KMS-11 (cell line): ENCODE measurements around the gene BCL2L1.
"Not testable (repeated sequence)": the region's sequence is repeated elsewhere in the genome, so short reads cannot be mapped to it uniquely, and the experiment has no call there.

Source experiments
- H2AFZ ChIP-seq: fragments of 200-600 bp; sonication (generic); 2 replicates; pipeline ENCODE4 v1.6.1; 2016; ENCODE audit warnings: antibody characterized with exemption, mixed run types, low read depth
- H3K27ac ChIP-seq: fragments of 200-600 bp; sonication (generic); 2 replicates; pipeline ENCODE4 v1.6.1; 2016; ENCODE audit warnings: mild to moderate bottlenecking, mixed run types
- H3K27me3 ChIP-seq: fragments of 200-600 bp; sonication (generic); 2 replicates; pipeline ENCODE4 v1.6.1; 2017; ENCODE audit warnings: mild to moderate bottlenecking, low read depth, mixed run types, moderate library complexity; ENCODE audit not compliant: insufficient read depth
- H3K36me3 ChIP-seq: fragments of 200-600 bp; sonication (generic); 2 replicates; pipeline ENCODE4 v1.6.1; 2017; ENCODE audit warnings: mild to moderate bottlenecking, mixed run types; ENCODE audit not compliant: insufficient read depth
- H3K4me1 ChIP-seq: fragments of 200-600 bp; sonication (generic); 2 replicates; pipeline ENCODE4 v1.6.1; 2016; ENCODE audit warnings: mild to moderate bottlenecking, low read depth, mixed run types; ENCODE audit not compliant: poor library complexity, severe bottlenecking
- H3K4me2 ChIP-seq: fragments of 200-600 bp; sonication (generic); 2 replicates; pipeline ENCODE4 v1.7.0; 2016; ENCODE audit warnings: mild to moderate bottlenecking, mixed run types
- H3K4me3 ChIP-seq: fragments of 200-600 bp; sonication (generic); IDR thresholded peaks from 2 replicates; pipeline ENCODE4 v1.6.1; 2017; ENCODE audit warnings: low read depth, low read length, mixed read lengths; ENCODE audit not compliant: insufficient read depth
- H3K79me2 ChIP-seq: fragments of 200-600 bp; sonication (generic); 2 replicates; pipeline ENCODE4 v1.6.1; 2016; ENCODE audit warnings: low read depth, mixed run types; ENCODE audit not compliant: insufficient read depth
- H3K9ac ChIP-seq: fragments of 200-600 bp; sonication (generic); 2 replicates; pipeline ENCODE4 v1.6.1; 2016; ENCODE audit warnings: mild to moderate bottlenecking, mixed run types
- H4K20me1 ChIP-seq: fragments of 200-600 bp; sonication (generic); 2 replicates; pipeline ENCODE4 v1.6.1; 2016; ENCODE audit warnings: mild to moderate bottlenecking, mixed run types; ENCODE audit not compliant: insufficient read depth
- CTCF ChIP-seq: fragments of 200-600 bp; sonication (generic); conservative IDR thresholded peaks from 2 replicates; pipeline ENCODE4 v1.6.1; 2017; ENCODE audit warnings: low read depth, mild to moderate bottlenecking, antibody characterized with exemption, low read length, moderate library complexity, mixed read lengths

The BCL2L1 gene

DNA sequence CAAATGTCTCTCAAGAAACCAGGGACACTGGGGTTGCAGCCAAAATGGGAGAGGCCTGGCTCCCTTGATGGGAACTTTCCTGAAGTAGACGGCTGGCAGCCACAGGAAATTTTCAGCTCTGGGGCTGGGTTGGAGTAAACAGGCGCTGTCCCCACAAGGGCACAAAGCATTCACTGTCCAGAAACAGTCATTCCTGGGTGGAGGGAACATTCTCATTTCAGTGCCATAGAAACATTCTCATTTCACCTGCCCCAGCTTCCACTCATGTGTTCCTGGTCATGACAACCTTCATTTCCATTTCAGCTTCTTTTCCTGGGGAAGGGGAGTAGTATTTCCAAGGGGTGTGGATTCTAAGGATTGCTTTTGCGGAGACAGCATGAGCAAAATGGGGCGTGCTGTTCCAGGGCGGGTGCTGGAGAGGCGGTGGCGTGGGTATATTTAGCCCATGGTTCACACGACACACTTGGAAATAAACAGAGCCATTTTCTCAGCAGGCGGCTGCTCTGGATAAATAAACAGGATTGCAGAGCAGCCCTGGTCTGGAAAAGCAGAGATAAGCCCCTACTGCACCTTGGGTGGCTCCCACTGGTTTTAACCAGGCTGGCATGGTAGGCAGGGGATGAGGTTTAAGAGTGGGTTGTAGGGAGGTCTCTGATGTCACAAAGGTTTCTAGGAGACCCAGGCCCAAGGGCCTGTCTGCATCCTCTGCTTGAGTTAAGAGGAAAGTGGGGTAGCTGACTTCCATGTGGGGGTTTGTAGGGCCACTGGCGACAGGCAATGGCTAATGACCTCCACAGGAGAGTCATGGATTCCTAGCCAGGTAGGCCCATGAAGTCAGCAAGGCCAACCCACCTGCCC lies 52.1 kb downstream of the BCL2L1 start:
- H3K4me3 ChIP-seq, result no peak overlapping the region
- no peaks in the 10 kb centered on the region for H3K27me3 ChIP-seq
- no peak overlapping the region for H3K27ac ChIP-seq
- H4K20me1 ChIP-seq, result no peaks in the 10 kb centered on the region
- no peaks in the 10 kb centered on the region for H3K4me1 ChIP-seq
- H3K79me2 ChIP-seq, result no peaks in the 10 kb centered on the region
- no peak overlapping the region for H3K9ac ChIP-seq
- no peak overlapping the region for H2AFZ ChIP-seq
- no peak for TF ChIP-seq CTCF
- H3K36me3 ChIP-seq, result no peaks in the 10 kb centered on the region; the same call in 1 of the 2 replicates
- H3K4me2 ChIP-seq, result no peak overlapping the region

GRCh38 chr20:31669876-31670275 lies 52.8 kb downstream of the BCL2L1 start:
- Histone ChIP-seq H3K79me2 (no peaks in the 10 kb centered on the region), H2AFZ (no peak overlapping the region), H4K20me1 (no peaks in the 10 kb centered on the region), H3K4me2 (no peak overlapping the region), H3K9ac (no peak overlapping the region), H3K4me3 (no peak overlapping the region), H3K36me3 (no peaks in the 10 kb centered on the region; the same call in 1 of the 2 replicates), H3K27me3 (no peaks in the 10 kb centered on the region), H3K4me1 (no peaks in the 10 kb centered on the region), H3K27ac (no peak overlapping the region)
- TF ChIP-seq CTCF, result no peak

- not testable (repeated sequence) for H3K27me3 ChIP-seq, H3K36me3 ChIP-seq, H3K27ac ChIP-seq, H3K9ac ChIP-seq, H3K4me1 ChIP-seq, H3K4me3 ChIP-seq, H3K79me2 ChIP-seq, H4K20me1 ChIP-seq, H2AFZ ChIP-seq, H3K4me2 ChIP-seq
Measured at GRCh38 chr20:31668944-31669343, 53.7 kb downstream of the BCL2L1 start.

DNA sequence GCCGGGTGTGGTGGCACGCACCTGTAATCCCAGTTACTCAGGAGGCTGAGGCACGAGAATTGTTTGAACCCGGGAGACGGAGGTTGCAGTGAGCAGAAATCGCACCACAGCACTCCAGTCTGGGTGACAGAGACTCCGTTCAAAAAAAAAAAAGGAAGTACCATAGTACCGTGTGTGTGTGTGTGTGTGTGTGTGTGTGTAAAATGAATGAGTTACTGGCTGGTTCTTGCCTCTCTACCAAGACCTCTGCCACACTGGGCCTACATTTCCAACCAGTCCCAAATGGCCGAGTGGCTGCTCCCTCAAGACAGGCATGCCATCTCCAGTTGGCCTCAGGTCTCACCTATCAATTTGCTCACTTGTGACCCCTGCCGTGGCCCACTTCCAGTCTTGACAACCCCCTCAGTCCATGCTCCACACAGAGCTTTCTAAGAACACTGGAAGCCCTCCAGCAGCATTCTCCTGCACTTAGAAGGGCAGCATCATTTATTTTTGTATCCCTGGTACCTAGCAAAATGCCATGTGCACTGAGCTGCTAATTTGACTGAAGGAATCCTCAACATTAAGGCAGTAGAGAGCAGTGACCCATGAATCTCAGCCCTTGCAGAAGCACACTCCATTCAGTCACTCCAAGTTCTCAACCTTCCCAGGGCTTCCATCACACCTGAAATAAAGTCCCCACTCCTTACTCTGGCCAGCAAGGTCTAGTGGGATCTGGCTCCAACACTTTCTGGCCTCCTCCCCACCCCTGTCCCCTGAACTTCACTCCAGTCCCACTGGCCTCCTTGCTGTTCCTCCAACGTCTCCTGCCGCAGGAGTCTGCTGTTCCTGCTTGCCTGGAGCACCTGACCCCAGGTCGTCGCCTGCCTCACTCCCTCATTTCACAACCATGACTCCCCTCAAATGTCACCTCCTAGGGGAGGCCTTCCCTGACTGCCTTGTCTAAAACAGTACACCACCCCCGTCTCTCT lies 55.1 kb downstream of the BCL2L1 start:
- Histone ChIP-seq H3K79me2 (no peaks in the 10 kb centered on the region), H3K36me3 (no peaks in the 10 kb centered on the region; the same call in 1 of the 2 replicates), H3K27ac (no peak overlapping the region)

More for the DNA sequence above, 55.1 kb downstream of the BCL2L1 start:
- Histone ChIP-seq H3K4me1 (peaks cover 9% of the 10 kb centered on the region), H3K4me2 (no peak overlapping the region), H2AFZ (no peak overlapping the region), H3K9ac (no peak overlapping the region), H3K4me3 (no peak overlapping the region), H4K20me1 (no peaks in the 10 kb centered on the region), H3K27me3 (no peaks in the 10 kb centered on the region)
- no peak for TF ChIP-seq CTCF
